GM06990 (cell line): ENCODE measurements around the gene TNS2.

ENCODE experiments used
- DNase-seq: peaks from one replicate; pipeline ENCODE4 v3.0.0-alpha.2; 2011; ENCODE audit not compliant: insufficient read length; ENCODE audit errors: extremely low read depth
- H3K27me3 ChIP-seq: replicated peaks from 2 replicates; pipeline ENCODE4 v1.6.0; 2011; ENCODE audit warnings: low read length; ENCODE audit not compliant: control insufficient read depth, insufficient read depth
- H3K36me3 ChIP-seq: 2 replicates; pipeline ENCODE4 v1.5.1; 2011; ENCODE audit warnings: low read length; ENCODE audit not compliant: control insufficient read depth, insufficient read depth
- H3K4me3 ChIP-seq: replicated peaks from 2 replicates; pipeline ENCODE4 v1.5.1; 2011; ENCODE audit warnings: low read depth, mild to moderate bottlenecking, control low read depth, low read length
- TF ChIP-seq, protein P1 (sequence below): IDR thresholded peaks from 2 replicates; pipeline ENCODE4 v1.5.1; 2011; ENCODE audit warnings: low read length, control low read depth, mild to moderate bottlenecking, inconsistent platforms; ENCODE audit not compliant: insufficient read depth, poor library complexity, severe bottlenecking

The TNS2 gene

GRCh38 chr12:53034459-53034858 lies 15.4 kb upstream of the TNS2 start:
- Histone ChIP-seq H3K36me3 (peaks cover 40% of the 10 kb centered on the region), H3K4me3 (no peak overlapping the region), H3K27me3 (no peaks in the 10 kb centered on the region)
- DNase-seq = no peak
- TF ChIP-seq, protein P1, sequence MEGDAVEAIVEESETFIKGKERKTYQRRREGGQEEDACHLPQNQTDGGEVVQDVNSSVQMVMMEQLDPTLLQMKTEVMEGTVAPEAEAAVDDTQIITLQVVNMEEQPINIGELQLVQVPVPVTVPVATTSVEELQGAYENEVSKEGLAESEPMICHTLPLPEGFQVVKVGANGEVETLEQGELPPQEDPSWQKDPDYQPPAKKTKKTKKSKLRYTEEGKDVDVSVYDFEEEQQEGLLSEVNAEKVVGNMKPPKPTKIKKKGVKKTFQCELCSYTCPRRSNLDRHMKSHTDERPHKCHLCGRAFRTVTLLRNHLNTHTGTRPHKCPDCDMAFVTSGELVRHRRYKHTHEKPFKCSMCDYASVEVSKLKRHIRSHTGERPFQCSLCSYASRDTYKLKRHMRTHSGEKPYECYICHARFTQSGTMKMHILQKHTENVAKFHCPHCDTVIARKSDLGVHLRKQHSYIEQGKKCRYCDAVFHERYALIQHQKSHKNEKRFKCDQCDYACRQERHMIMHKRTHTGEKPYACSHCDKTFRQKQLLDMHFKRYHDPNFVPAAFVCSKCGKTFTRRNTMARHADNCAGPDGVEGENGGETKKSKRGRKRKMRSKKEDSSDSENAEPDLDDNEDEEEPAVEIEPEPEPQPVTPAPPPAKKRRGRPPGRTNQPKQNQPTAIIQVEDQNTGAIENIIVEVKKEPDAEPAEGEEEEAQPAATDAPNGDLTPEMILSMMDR = no peak

GRCh38 chr12:53036802-53037201 lies 13.1 kb upstream of the TNS2 start:
- H3K4me3 ChIP-seq = no peak overlapping the region
- no peak for DNase-seq
- no peaks in the 10 kb centered on the region for H3K27me3 ChIP-seq
- TF ChIP-seq, protein P1 = no peak
- peaks cover 35% of the 10 kb centered on the region for H3K36me3 ChIP-seq

GRCh38 chr12:53039851-53040250 lies 10.0 kb upstream of the TNS2 start:
- peaks cover 26% of the 10 kb centered on the region for H3K36me3 ChIP-seq
- no peaks in the 10 kb centered on the region for H3K27me3 ChIP-seq
- H3K4me3 ChIP-seq = no peak overlapping the region
- TF ChIP-seq, protein P1 = no peak
- DNase-seq = no peak

DNA sequence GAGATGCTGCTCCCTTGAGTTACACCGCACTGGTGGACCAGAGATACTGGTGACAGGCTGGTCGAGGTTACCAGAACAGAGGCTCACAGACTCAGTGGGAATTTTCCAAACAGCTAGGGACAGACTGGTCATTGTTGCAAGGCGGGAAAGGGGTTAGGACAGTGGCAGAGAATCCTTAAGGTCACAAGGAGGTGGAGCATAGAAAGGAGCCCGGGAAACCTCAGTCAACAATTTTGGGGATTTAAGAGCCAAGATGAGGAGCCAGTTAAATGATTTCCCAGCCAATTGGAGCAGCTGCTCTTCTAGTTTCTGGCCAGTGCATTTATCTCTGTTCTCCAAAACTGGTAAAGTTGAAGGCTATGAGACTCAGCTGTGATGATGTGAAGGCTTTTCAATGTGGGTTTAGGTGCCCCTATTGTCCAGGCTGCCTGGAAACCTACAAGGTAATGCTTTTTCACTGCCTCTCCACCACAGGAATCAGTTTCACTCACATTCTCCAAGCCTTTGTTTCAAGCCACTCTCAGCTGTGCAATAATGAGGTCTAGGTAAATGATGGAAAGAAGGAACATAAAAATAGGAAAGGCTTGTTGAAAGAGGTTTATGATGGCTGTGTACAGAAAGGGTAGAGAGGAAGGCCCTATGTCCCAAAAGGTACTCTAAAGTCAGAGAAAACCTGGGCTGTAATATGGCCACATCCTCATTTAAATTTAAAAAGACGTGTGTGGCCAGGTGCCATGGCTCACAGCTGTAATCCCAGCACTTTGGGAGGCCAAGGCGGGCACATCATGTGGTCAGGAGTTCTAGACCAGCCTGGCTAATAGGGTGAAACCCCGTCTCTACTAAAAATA lies 7.0 kb upstream of the TNS2 start:
- no peak for DNase-seq
- H3K36me3 ChIP-seq = peaks cover 11% of the 10 kb centered on the region
- H3K27me3 ChIP-seq = peaks cover 3% of the 10 kb centered on the region
- TF ChIP-seq, protein P1 = no peak
- H3K4me3 ChIP-seq = no peak overlapping the region

DNA sequence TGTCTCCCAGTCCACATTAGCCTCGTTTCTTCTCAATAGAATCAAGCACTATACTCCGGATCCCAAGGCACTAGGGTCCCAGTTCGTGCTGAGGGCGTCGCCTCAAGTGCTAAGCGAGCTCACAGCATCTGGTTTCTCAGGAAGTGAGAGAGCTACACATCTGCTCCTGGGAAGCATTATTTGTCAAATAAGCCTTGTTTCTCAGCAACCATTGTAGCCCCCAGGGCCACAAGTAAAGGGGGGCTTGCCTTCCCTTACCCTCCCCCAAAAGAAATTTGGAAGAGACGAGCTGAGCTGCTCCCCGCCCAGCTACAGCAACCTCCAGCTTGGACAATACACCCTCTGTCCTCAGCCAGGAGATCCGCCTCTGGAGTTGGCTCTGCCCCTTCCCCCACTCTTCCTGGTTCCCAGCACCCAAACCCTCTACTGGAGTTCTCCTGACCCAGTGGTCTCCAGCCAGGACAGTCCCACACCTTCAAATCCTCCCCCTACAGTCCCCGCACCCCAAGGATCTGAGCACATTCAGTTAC lies 5.7 kb upstream of the TNS2 start:
- no peak for DNase-seq
- no peak overlapping the region for H3K4me3 ChIP-seq
- TF ChIP-seq, protein P1 = no peak

More for the DNA sequence above, 5.7 kb upstream of the TNS2 start:
- Histone ChIP-seq H3K36me3 (peaks cover 6% of the 10 kb centered on the region), H3K27me3 (peaks cover 3% of the 10 kb centered on the region)
